ENCODE results near the gene AADAC. TPM values are rescaled to one million over a fixed set of nuclear protein-coding genes. Genes with fewer than 3 reads are reported as not detected.
"Not testable (repeated sequence)": the region's sequence is repeated elsewhere in the genome, so short reads cannot be mapped to it uniquely, and the experiment has no call there.

AADAC gene
- total and polyA plus RNA-seq, 3 donors from 2014 or later = 0.25 to 0.31 TPM; not detected in 1

- no peaks in the 10 kb centered on the region for H3K27me3 ChIP-seq
- no peaks in the 10 kb centered on the region for H3K9me3 ChIP-seq
- peaks cover 4% of the 10 kb centered on the region for H3K4me1 ChIP-seq
- no peak for DNase-seq
- TF ChIP-seq CTCF (IDR thresholded peaks at IDR 0.05) = no peak
- no peak for TF ChIP-seq POLR2A (IDR thresholded peaks at IDR 0.05)
- 56 to 57% methylated on average over 8 of the region's 8 CpGs for WGBS, 2 donors
- intact Hi-C loops (cut with DNase I; ENCODE audit: low total_unique reads) = no loop called here
- H3K4me3 ChIP-seq = no peak overlapping the region
- no peak overlapping the region for H3K27ac ChIP-seq
- H3K36me3 ChIP-seq (ENCODE audit: low read depth, missing control alignments) = no peaks in the 10 kb centered on the region
Observed at GRCh38 chr3:151871639-151872468, 57.9 kb downstream of the AADAC start.

- H3K4me1 ChIP-seq = peaks cover 4% of the 10 kb centered on the region
- no peak for TF ChIP-seq POLR2A (IDR thresholded peaks at IDR 0.05)
- TF ChIP-seq CTCF (IDR thresholded peaks at IDR 0.05) = no peak
- no peak within 1 kb of the TSS for H3K4me3 ChIP-seq
- intact Hi-C loops (cut with DNase I; ENCODE audit: low total_unique reads) = no loop called here
- no peaks in the 10 kb centered on the region for H3K9me3 ChIP-seq
- no peak for DNase-seq
- no peak within 1 kb of the TSS for H3K27ac ChIP-seq
- no peaks in the 10 kb centered on the region for H3K27me3 ChIP-seq
- no peaks in the 10 kb centered on the region for H3K36me3 ChIP-seq (ENCODE audit: low read depth, missing control alignments)
Observed at GRCh38 chr3:151873398-151873797, 59.5 kb downstream of the AADAC start, which contains the start of gene SUCNR1. TSS of gene SUCNR1 (plus strand) at chr3:151873643. CDS start at chr3:151879893, 6,250 bp downstream.

- H3K36me3 ChIP-seq (ENCODE audit: low read depth, missing control alignments); H3K27ac ChIP-seq; H3K4me3 ChIP-seq; DNase-seq; intact Hi-C loops (cut with DNase I; ENCODE audit: low total_unique reads); H3K4me1 ChIP-seq; H3K9me3 ChIP-seq; H3K27me3 ChIP-seq: not testable (repeated sequence)
- WGBS, 2 donors = 92 to 95% methylated on average over 5 of the region's 5 CpGs
Observed at GRCh38 chr3:151874079-151874478, 60.2 kb downstream of the AADAC start.

DNA sequence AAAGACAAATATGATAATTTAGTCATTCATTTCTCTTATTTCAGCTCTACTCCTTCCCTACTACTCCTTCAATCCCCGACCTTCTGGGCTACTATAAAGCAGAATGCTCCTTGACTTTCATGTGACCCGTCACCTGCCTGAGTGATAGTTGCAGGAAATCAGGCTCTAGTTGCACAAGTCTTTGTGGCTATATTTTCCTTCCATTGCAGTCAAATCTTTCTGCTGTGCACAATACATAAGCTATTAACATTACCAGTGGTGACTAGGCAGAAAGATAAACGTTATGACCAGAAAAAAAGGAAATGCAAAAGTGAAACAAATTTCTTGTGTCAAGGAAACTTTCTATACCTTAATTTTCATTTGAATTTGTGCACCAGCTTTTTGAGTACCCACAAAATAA is 61.8 kb downstream of the AADAC start:
- TF ChIP-seq POLR2A (IDR thresholded peaks at IDR 0.05) (no peak), CTCF (IDR thresholded peaks at IDR 0.05) (no peak)
- intact Hi-C loops (cut with DNase I; ENCODE audit: low total_unique reads) = no loop called here
- no peaks in the 10 kb centered on the region for H3K27me3 ChIP-seq
- no peaks in the 10 kb centered on the region for H3K36me3 ChIP-seq (ENCODE audit: low read depth, missing control alignments)
- no peak overlapping the region for H3K4me3 ChIP-seq
- peaks cover 4% of the 10 kb centered on the region for H3K4me1 ChIP-seq
- no peak for DNase-seq
- WGBS, 2 donors = 75 to 78% methylated on average over 3 of the region's 3 CpGs
- no peaks in the 10 kb centered on the region for H3K9me3 ChIP-seq
- H3K27ac ChIP-seq = no peak overlapping the region

DNA sequence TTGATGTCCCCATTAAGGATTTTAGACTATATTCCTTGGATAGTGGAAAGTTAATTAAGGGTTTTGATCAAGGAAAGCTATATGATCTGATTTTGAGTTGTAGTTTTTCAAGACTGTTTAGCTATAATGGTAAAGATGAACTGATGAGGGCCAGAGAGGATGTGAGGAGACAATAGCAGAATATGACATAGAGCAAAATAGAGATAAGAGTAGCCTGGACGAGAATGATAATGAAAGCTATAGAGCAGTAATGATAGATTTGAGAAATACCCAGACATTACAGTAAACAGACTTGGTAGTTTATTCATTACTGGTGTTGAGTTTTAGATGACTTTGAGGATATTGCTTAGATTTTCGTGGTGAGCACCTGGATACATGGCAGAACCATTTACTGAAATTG is 63.4 kb downstream of the AADAC start:
- H3K9me3 ChIP-seq = no peaks in the 10 kb centered on the region
- no peak for DNase-seq
- TF ChIP-seq POLR2A (IDR thresholded peaks at IDR 0.05) (no peak), CTCF (IDR thresholded peaks at IDR 0.05) (no peak)
- H3K4me1 ChIP-seq = no peaks in the 10 kb centered on the region
- H3K4me3 ChIP-seq = no peak overlapping the region
- intact Hi-C loops (cut with DNase I; ENCODE audit: low total_unique reads) = no loop called here
- H3K27me3 ChIP-seq = no peaks in the 10 kb centered on the region
- H3K36me3 ChIP-seq (ENCODE audit: low read depth, missing control alignments) = no peaks in the 10 kb centered on the region
- WGBS, 2 donors = 90 to 91% methylated on average over 2 of the region's 2 CpGs
- H3K27ac ChIP-seq = no peak overlapping the region

Other genes starting within 250 kb of the AADAC start
- gene AADACL2, start 80.2 kb upstream of the AADAC start, total RNA-seq = not detected
- 0.36 TPM for gene AADACL2, start 80.2 kb upstream of the AADAC start, polyA plus RNA-seq (ENCODE audit: insufficient read depth, low read depth, low replicate concordance)
- under 1 TPM in 1 of 2 donors, not detected in 1; 0.06 TPM for gene SUCNR1, start 59.5 kb downstream of the AADAC start, total RNA-seq
- 0.42 TPM for gene SUCNR1, start 59.5 kb downstream of the AADAC start, polyA plus RNA-seq (ENCODE audit: insufficient read depth, low read depth, low replicate concordance)

Data from testis (tissue), 3 donors.